ENCODE measurements around the gene ATXN10. TPM values are rescaled to one million over a fixed set of nuclear protein-coding genes. Genes with fewer than 3 reads are reported as not detected.

ATXN10 gene
- total RNA-seq, 2 experiments from 2014 or later: 43.8 to 48.0 TPM

GRCh38 chr22:45804319-45804985, 132.8 kb downstream of the ATXN10 start:
- Mint-ChIP-seq H3K9me3 (no peaks in the 10 kb centered on the region), H3K4me3 (no peak overlapping the region), H3K4me1 (ENCODE audit: low read depth) (peaks cover 17% of the 10 kb centered on the region), H3K27ac (no peak overlapping the region), H3K36me3 (ENCODE audit: low read depth) (peaks cover 94% of the 10 kb centered on the region), H3K27me3 (no peaks in the 10 kb centered on the region)
- intact Hi-C loops (cut with DNase I, micrococcal nuclease): no loop called here
- ChIA-PET CTCF (interaction anchor here (1.0 kb wide), 1 partner anchor 8 kb away, joined by 3 read pairs; no protein-coding TSS in a partner anchor), POLR2A (no interaction called here)
- H3K9me3 ChIP-seq (ENCODE audit: control insufficient read depth in 1 of 2, insufficient read depth in 1 of 2, low read length in 2 of 2): peaks cover 0 to 5% of the 10 kb centered on the region in 2 experiments
- no peaks in the 10 kb centered on the region for H3K4me1 ChIP-seq (ENCODE audit: insufficient read depth, low read length)
- DNase-seq: no peak
- H3K27ac ChIP-seq (ENCODE audit: low read depth in 1 of 2, low read length in 2 of 2): no peak overlapping the region
- no peaks in the 10 kb centered on the region for H3K27me3 ChIP-seq (ENCODE audit: control insufficient read depth in 1 of 2, insufficient read depth in 2 of 2, low read length in 2 of 2)
- no peak overlapping the region for H3K4me3 ChIP-seq (ENCODE audit: low read length)
- TF ChIP-seq CTCF (IDR thresholded peaks at IDR 0.05): no peak
- ATAC-seq (ENCODE audit: poor library complexity): no peak
- peaks cover 14% of the 10 kb centered on the region for H3K36me3 ChIP-seq (ENCODE audit: insufficient read depth, low read length)

- Mint-ChIP-seq H3K4me1 (ENCODE audit: low read depth) (peaks cover 17% of the 10 kb centered on the region), H3K27me3 (no peaks in the 10 kb centered on the region), H3K9me3 (no peaks in the 10 kb centered on the region), H3K36me3 (ENCODE audit: low read depth) (peaks cover 94% of the 10 kb centered on the region), H3K27ac (no peak overlapping the region), H3K4me3 (no peak overlapping the region)
- POLR2A ChIA-PET: no interaction called here
- CTCF ChIA-PET: no interaction called here
- H3K27me3 ChIP-seq (ENCODE audit: control insufficient read depth in 1 of 2, insufficient read depth in 2 of 2, low read length in 2 of 2): no peaks in the 10 kb centered on the region
- H3K4me1 ChIP-seq (ENCODE audit: insufficient read depth, low read length): no peaks in the 10 kb centered on the region
- no peak overlapping the region for H3K4me3 ChIP-seq (ENCODE audit: low read length)
- DNase-seq (no peak), ATAC-seq (ENCODE audit: poor library complexity) (no peak)
- peaks cover 0 to 5% of the 10 kb centered on the region in 2 experiments for H3K9me3 ChIP-seq (ENCODE audit: control insufficient read depth in 1 of 2, insufficient read depth in 1 of 2, low read length in 2 of 2)
- intact Hi-C loops (cut with DNase I, micrococcal nuclease): no loop called here
- H3K27ac ChIP-seq (ENCODE audit: low read depth in 1 of 2, low read length in 2 of 2): no peak overlapping the region
- no peak for TF ChIP-seq CTCF (IDR thresholded peaks at IDR 0.05)
- peaks cover 17% of the 10 kb centered on the region for H3K36me3 ChIP-seq (ENCODE audit: insufficient read depth, low read length)
Observed at GRCh38 chr22:45804986-45805325, 133.3 kb downstream of the ATXN10 start.

- ChIA-PET CTCF (no interaction called here), POLR2A (no interaction called here)
- Histone ChIP-seq H3K36me3 (ENCODE audit: insufficient read depth, low read length) (peaks cover 17% of the 10 kb centered on the region), H3K4me3 (ENCODE audit: low read length) (no peak overlapping the region), H3K27me3 (ENCODE audit: control insufficient read depth in 1 of 2, insufficient read depth in 2 of 2, low read length in 2 of 2) (no peaks in the 10 kb centered on the region), H3K27ac (ENCODE audit: low read depth in 1 of 2, low read length in 2 of 2) (no peak overlapping the region), H3K9me3 (ENCODE audit: control insufficient read depth in 1 of 2, insufficient read depth in 1 of 2, low read length in 2 of 2) (peaks cover 0 to 5% of the 10 kb centered on the region in 2 experiments), H3K4me1 (ENCODE audit: insufficient read depth, low read length) (no peaks in the 10 kb centered on the region)
- Mint-ChIP-seq H3K4me3 (no peak overlapping the region), H3K27me3 (no peaks in the 10 kb centered on the region), H3K36me3 (ENCODE audit: low read depth) (peaks cover 95% of the 10 kb centered on the region), H3K9me3 (no peaks in the 10 kb centered on the region), H3K27ac (no peak overlapping the region), H3K4me1 (ENCODE audit: low read depth) (peaks cover 17% of the 10 kb centered on the region)
- TF ChIP-seq CTCF (IDR thresholded peaks at IDR 0.05): no peak
- no peak for ATAC-seq (ENCODE audit: poor library complexity)
- intact Hi-C loops (cut with DNase I, micrococcal nuclease): no loop called here
- DNase-seq: no peak
Observed at GRCh38 chr22:45805413-45805812, 133.8 kb downstream of the ATXN10 start.
